Left kidney (tissue), 8 donors: ENCODE measurements around the gene DMAC1. TPM values are rescaled to one million over a fixed set of nuclear protein-coding genes. Genes with fewer than 3 reads are reported as not detected.

Source experiments
- DNase-seq: peaks from one replicate; pipeline ENCODE4 v3.0.0-alpha.2; 2013
- long read RNA-seq, 8 donors: transcript quantifications; one replicate each; lab custom pipeline, GENCODE V29; 2026
- polyA plus RNA-seq: library from polyadenylated mRNA; unstranded; fragments of 120-200 nt; gene quantifications from one replicate; pipeline ENCODE4 v1.2.1, GENCODE V29; 2013; ENCODE audit not compliant: insufficient read length

The DMAC1 gene, protein sequence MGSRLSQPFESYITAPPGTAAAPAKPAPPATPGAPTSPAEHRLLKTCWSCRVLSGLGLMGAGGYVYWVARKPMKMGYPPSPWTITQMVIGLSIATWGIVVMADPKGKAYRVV
- polyA plus RNA-seq, result 80.5 TPM
- long read RNA-seq, donor 1, transcript DMAC1-201 (2 exons, 2,755 nt), result major isoform, 187 of 261 reads
- long read RNA-seq, donor 1, partial matches to known transcripts, result 51 of 261 reads
- long read RNA-seq, donor 1, other reads (novel, unspliced or antisense), result 23 of 261 reads
- long read RNA-seq, donor 2, transcript DMAC1-201 (2 exons, 2,755 nt), result major isoform, 143 of 167 reads
- long read RNA-seq, donor 2, partial matches to known transcripts, result 0 of 167 reads
- long read RNA-seq, donor 2, other reads (novel, unspliced or antisense), result 24 of 167 reads
- long read RNA-seq, donor 3, transcript DMAC1-201 (2 exons, 2,755 nt), result major isoform, 119 of 140 reads
- long read RNA-seq, donor 3, partial matches to known transcripts, result 8 of 140 reads
- long read RNA-seq, donor 3, other reads (novel, unspliced or antisense), result 13 of 140 reads
- long read RNA-seq, donor 4, transcript DMAC1-201 (2 exons, 2,755 nt), result major isoform, 27 of 41 reads
- long read RNA-seq, donor 4, partial matches to known transcripts, result 9 of 41 reads
- long read RNA-seq, donor 4, other reads (novel, unspliced or antisense), result 5 of 41 reads
- long read RNA-seq, donor 5, transcript DMAC1-201 (2 exons, 2,755 nt), result major isoform, 256 of 290 reads
- long read RNA-seq, donor 5, partial matches to known transcripts, result 0 of 290 reads
- long read RNA-seq, donor 5, other reads (novel, unspliced or antisense), result 34 of 290 reads
- long read RNA-seq, donor 6, transcript DMAC1-201 (2 exons, 2,755 nt), result major isoform, 184 of 216 reads
- long read RNA-seq, donor 6, partial matches to known transcripts, result 0 of 216 reads
- long read RNA-seq, donor 6, other reads (novel, unspliced or antisense), result 32 of 216 reads
- long read RNA-seq, donor 7, transcript DMAC1-201 (2 exons, 2,755 nt), result major isoform, 237 of 272 reads
- long read RNA-seq, donor 7, partial matches to known transcripts, result 0 of 272 reads
- long read RNA-seq, donor 7, other reads (novel, unspliced or antisense), result 35 of 272 reads
- long read RNA-seq, donor 8, transcript DMAC1-201 (2 exons, 2,755 nt), result major isoform, 40 of 46 reads
- long read RNA-seq, donor 8, partial matches to known transcripts, result 0 of 46 reads
- long read RNA-seq, donor 8, other reads (novel, unspliced or antisense), result 6 of 46 reads

- DNase-seq, result peak; percentile 81
Observed at GRCh38 chr9:7799234-7799943, at the start of gene DMAC1. DMAC1 (minus strand) TSS chr9:7799778; CDS start chr9:7799734, 44 bp downstream.

DNA sequence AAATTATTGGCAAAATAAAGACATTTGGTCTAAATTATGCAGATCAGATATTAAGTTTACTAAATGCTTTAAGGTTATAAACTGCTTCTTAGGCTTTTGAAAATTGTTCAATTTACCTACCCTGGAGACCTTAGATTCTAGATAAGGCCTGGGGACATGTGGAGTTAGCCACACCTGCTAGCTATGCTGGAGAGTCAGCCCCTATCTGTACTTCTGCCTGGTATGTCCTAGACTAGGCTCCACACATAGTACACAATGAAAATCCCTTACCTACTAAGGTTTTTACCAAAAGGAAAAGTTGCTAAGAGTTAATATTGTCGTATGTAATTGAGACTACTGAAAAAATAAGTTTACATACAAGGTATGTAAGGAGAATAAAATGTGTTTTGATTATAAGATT is 49.8 kb upstream of the DMAC1 start:
- DNase-seq, result no peak

DNA sequence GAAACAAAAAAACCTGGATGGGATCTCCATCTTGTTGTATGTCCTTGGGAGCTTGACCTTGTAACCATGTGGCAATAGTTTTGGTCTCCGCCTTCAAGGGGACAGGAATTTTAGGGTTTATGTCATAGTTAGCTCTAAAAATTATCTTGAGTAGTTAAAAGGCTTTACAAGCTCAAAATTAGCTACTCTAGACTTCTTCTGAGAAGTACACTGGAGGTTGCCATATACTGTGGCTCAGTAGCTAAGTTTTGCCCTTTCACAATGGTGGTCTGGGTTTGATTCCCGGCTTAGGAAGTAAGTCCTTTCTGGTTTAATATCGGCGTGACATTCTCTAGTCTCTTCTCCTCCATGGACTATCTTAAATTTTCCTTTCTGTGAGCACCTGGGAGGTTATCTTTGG is 48.9 kb upstream of the DMAC1 start:
- no peak for DNase-seq

DNA sequence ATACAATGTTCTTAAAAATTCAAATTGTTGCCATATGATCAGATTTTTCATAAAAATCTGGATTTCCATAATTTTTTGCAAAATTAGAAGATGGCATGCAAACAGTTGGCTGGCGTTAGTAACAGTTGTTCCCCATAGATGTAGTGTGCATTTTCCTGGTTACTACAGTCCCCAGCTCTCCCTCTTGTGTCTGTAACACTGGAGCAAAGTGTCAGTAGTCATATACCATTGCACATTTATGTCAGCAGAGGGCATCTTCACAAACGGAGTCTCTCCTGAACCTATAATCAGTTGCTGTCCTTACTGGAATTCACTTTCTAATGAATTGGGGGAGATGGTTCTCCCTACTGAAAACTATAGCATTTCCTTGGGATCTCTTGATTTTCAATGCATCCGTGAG is 44.7 kb upstream of the DMAC1 start:
- DNase-seq, result peak; percentile 10

- DNase-seq, result no peak
Observed at GRCh38 chr9:7841831-7842230, 42.3 kb upstream of the DMAC1 start.

GRCh38 chr9:7834531-7834930 is 35.0 kb upstream of the DMAC1 start:
- DNase-seq, result no peak

- no peak for DNase-seq
Observed at GRCh38 chr9:7828334-7828733, 28.8 kb upstream of the DMAC1 start.

GRCh38 chr9:7827792-7828191 is 28.2 kb upstream of the DMAC1 start:
- DNase-seq, result no peak

- DNase-seq, result no peak
Observed at GRCh38 chr9:7827056-7827455, 27.5 kb upstream of the DMAC1 start.

DNA sequence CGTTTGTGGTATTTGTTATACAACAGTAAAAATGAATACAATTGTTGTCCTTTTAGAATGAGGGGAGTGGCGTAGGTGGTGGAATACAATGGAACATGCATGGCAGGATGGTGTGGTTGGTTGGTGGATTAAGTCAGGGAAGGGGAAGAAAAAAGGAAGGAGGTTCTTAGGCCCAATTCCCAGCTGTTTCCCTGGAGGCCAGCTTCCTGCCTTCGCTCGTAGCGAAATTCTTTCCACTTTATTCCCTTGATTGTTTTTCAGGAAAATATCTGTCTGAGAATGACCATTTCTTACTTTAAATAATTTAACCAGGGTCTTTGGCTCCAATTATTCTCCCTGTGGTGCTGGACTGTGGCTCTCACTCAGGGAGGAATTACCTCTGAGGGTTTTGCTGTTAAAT is 24.1 kb upstream of the DMAC1 start:
- DNase-seq, result no peak

- no peak for DNase-seq
Observed at GRCh38 chr9:7819984-7820383, 20.4 kb upstream of the DMAC1 start.

DNA sequence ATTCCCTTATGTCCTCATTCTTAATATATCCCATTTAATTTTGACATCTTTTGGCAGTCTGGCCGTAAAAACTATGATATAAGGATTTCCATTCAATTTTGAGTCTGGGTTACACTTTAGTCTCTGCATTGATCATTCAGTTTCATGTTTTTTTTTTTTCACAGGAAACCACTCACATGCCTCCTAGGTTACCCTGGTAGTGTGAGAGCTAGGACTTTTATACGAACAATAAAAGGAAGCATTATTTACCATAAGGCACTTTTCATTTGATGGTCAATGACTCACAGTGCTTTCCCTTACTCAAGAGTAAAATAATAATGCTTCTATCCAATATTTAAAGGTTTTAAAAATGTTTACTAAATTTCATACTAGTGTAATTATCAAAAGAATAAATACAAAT is 16.4 kb upstream of the DMAC1 start:
- no peak for DNase-seq

DNA sequence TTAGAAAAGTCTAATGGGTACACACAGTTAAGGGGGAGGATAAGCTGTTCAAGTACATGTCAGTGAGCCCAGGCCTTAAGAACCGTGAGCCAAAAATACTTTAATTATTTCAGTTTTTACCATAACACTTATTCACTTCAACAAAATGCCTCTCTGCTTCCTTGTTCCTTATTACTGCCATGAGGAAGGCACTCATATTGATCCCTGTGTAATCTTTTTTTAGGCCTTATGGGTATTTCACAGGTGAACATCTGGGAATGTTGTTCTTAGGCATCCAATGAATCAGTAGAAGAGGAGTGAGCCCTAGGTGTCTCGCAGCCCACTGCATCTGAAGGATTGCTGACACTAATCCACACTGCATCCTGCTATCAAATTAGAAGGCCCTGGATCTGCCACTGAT is 13.5 kb upstream of the DMAC1 start:
- no peak for DNase-seq

- no peak for DNase-seq
Observed at GRCh38 chr9:7811677-7812076, 12.1 kb upstream of the DMAC1 start.

- DNase-seq, result no peak
Observed at GRCh38 chr9:7802666-7803065, 3.1 kb upstream of the DMAC1 start.

DNA sequence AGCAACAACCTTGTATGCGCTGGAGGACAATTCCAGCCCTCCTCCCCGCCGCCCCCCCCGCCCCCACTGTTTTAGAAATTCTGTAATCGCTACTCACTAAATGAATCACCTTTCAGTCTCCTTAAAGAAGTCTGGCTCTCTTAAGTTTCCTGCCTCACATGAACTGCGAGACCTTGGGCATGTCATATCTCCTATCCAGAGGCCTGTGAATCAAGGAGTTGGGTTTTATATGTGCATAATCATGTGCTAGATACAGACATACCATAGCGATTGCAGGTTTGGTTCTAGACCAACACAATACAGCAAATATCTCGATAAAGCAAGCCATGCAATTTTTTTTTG is 337 bp upstream of the DMAC1 start:
- DNase-seq, result no peak

- DNase-seq, result no peak
Observed at GRCh38 chr9:7794196-7794595, 5.4 kb downstream of the DMAC1 start.

DNA sequence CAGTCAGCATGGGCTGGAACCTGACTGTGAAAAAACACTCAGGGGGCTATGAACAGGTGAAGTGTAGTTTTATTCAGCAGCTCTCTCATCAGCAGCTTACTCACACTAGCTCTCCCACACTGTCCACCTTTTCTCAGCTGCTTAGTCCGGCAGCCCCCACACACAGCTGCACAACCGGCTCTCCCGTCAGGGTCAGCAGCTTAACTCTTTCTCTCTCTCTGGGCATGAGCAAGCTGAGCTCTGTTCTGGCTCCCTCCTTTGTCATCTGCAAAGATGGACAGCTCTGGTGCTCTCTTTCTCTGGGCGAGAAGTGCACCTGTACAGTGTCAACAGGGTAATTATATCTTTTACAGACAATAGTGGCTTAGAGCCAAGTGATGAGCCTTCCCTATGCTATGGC is 8.2 kb downstream of the DMAC1 start:
- DNase-seq, result no peak

GRCh38 chr9:7790819-7791182 is 8.8 kb downstream of the DMAC1 start:
- DNase-seq, result no peak

DNA sequence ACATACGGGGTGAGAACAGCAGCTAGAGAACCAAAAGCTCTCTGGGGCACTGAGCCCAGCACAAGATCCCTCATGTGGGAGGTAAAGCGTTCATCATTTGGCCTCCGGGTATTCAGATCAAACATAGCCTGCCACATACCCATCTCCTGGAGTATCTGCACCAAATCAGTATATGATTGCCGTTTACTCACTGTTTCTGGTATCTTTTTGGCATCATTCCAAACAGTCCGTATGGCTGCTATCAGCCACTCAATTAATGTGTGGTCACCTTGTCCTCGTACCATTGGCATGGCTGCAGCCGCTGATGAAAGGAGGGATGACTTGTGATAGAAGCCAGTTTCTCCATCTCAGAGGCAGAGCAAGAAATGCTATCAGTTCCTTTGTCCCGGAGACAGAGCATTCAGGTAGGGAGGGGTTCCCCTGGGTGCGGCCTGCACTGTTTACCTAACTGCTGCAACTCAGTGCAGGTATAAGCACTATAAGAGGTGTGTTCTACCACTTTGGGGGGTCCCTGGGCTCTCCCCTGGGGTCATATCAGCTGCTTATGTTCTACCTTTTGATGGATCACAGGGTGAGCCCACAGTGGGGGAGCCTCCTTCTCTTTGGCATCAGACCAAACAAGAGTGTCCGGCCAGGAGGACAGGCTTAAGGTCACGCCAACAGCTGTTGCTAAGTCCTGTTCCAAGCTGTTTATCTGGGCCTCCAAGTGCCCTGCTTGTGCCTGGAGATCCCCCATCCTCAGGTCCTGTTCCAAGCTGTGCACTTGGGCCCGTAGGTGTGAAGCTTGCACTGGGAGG is 9.4 kb downstream of the DMAC1 start:
- no peak for DNase-seq

DNA sequence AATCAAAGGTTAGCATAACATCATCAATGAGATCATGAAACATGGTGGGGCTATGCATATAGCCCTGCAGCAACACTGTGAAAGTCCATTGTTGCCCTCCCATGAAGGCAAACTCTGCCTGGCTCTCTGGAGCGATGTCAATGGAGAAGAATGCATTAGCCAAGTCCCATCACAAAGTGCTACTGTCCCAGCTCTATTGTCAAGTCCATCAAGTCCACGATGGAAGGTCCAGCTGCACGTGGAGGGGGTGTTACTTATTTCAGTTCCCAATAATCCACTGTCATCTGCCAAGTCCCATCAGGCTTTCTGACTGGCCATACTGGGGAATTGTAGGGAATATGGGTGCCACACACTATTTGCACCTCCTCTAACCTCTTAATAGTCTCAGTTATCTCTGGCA is 10.8 kb downstream of the DMAC1 start:
- no peak for DNase-seq
